ENCODE measurements around the gene PPP1R27. TPM values are rescaled to one million over a fixed set of nuclear protein-coding genes. Genes with fewer than 3 reads are reported as not detected.

Gene PPP1R27
- total and polyA plus RNA-seq, 9 of the 15 experiments (the other 6 are each of a cell fraction or from before 2014, with no cell fraction given) = 0.29 to 6.9 (median 1.5) TPM; not detected in 2

GRCh38 chr17:81867991-81868673 is 33.3 kb upstream of the PPP1R27 start (continued):
- TF ChIP-seq DACH1 (IDR thresholded peaks at IDR 0.05; ENCODE audit: partially characterized antibody) (no peak), NR3C1 (CRISPR knock-in tag; IDR thresholded peaks at IDR 0.05) (0 out of 2 replicates have a peak, but pooled peaks have one; percentile 10), AFF4 (CRISPR knock-in tag; IDR thresholded peaks at IDR 0.05) (peak; percentile 8), EP400 (IDR thresholded peaks at IDR 0.05) (peak; percentile 45; the same call in 1 of the 2 replicates), DLX4 (CRISPR knock-in tag; IDR thresholded peaks at IDR 0.05) (no peak), HMG20A (CRISPR knock-in tag; conservative IDR thresholded peaks at IDR 0.05) (no peak), ZNF134 (CRISPR knock-in tag; conservative IDR thresholded peaks at IDR 0.05) (0 out of 2 replicates have a peak, but pooled peaks have one; percentile 30), CBX5 (IDR thresholded peaks at IDR 0.05; ENCODE audit: borderline replicate concordance, low read depth) (no peak), ZNF77 (CRISPR knock-in tag; IDR thresholded peaks at IDR 0.05) (peak; percentile 81), SREBF2 (CRISPR knock-in tag; IDR thresholded peaks at IDR 0.05) (0 out of 2 replicates have a peak, but pooled peaks have one; percentile 64), SAFB (IDR thresholded peaks at IDR 0.05; ENCODE audit: borderline replicate concordance, low read depth, low read length) (0 out of 2 replicates have a peak, but pooled peaks have one; percentile 25), XRCC4 (IDR thresholded peaks at IDR 0.05; ENCODE audit: extremely low read depth, insufficient read depth, insufficient read length) (no peak), CREBBP (IDR thresholded peaks at IDR 0.05; ENCODE audit: low read depth, low read length) (no peak), SLC30A9 (CRISPR knock-in tag; IDR thresholded peaks at IDR 0.05) (no peak), PREB (CRISPR knock-in tag; IDR thresholded peaks at IDR 0.05) (no peak)
